Adipose tissue (tissue), 3 donors: ENCODE measurements around the gene RAB7B. TPM values are rescaled to one million over a fixed set of nuclear protein-coding genes. Genes with fewer than 3 reads are reported as not detected.

Source experiments
- H3K27ac ChIP-seq: one replicate; pipeline ENCODE4 v1.5.1; 2013; ENCODE audit warnings: low read depth, low read length
- WGBS, 3 donors: extraction: QIAGEN DNeasy Blood & Tissue Kit; methylation state at CpG; one replicate each; pipeline ENCODE4 v1.1.7; 2013; 5-methylcytosine and 5-hydroxymethylcytosine counted together
- polyA plus RNA-seq, 3 donors: library from polyadenylated mRNA; stranded (reverse); fragments of 200-250 nt; gene quantifications; one replicate each; pipeline ENCODE4 v1.2.3, GENCODE V29; 2013
- donor health status: healthy with polysubstance abuse.
- donor health status: Bipolar disorder and iron deficiency.
- donor health status: healthy.

The RAB7B gene
- polyA plus RNA-seq, 3 donors: 0.54 to 6.4 (median 5.5) TPM

GRCh38 chr1:205942631-205943159 lies 60.5 kb downstream of the RAB7B start:
- 74 to 83% (median 82%) methylated on average over 12 of the region's 12 CpGs for WGBS, 3 donors
- H3K27ac ChIP-seq: no peak overlapping the region

- H3K27ac ChIP-seq: no peak overlapping the region
- WGBS, 3 donors: 31 to 63% (median 58%) methylated on average over 5 of the region's 5 CpGs
These were observed 62.5 kb downstream of the RAB7B start for GRCh38 chr1:205940710-205941109.

- WGBS, 3 donors: 46 to 48% (median 48%) methylated on average over 7 of the region's 7 CpGs
- no peak overlapping the region for H3K27ac ChIP-seq
These were observed 63.4 kb downstream of the RAB7B start for GRCh38 chr1:205939690-205940330.

GRCh38 chr1:205938682-205939081 lies 64.5 kb downstream of the RAB7B start:
- H3K27ac ChIP-seq: no peak overlapping the region
- WGBS, 3 donors: 100% methylated on average over 1 of the region's 1 CpG

- 81 to 88% (median 86%) methylated on average over 7 of the region's 7 CpGs for WGBS, 3 donors
These were observed 66.2 kb downstream of the RAB7B start for GRCh38 chr1:205936846-205937586.

DNA sequence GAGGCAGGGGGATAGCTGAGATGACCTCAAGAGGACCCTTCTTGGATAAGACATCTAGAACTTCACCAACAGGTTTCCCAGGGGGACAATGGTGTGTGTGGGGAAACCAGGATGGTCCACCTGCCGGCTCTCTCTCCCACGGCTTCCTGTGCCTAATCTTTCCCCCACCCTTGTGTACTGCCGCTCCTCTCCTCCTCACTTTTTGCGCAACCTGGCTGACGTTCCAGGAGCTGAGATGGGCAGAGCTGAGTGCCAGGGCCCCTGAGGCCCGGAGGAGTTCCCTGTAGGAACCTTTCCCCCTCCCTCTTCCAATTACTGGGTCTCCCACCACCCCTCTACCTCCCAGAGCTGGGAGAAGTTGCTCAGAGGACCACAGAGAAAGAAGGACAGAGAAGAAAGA lies 66.9 kb downstream of the RAB7B start:
- no peak overlapping the region for H3K27ac ChIP-seq
- WGBS, 3 donors: 60 to 88% (median 67%) methylated on average over 6 of the region's 6 CpGs

More at GRCh38 chr1:205936846-205937586, 66.2 kb downstream of the RAB7B start:
- H3K27ac ChIP-seq: no peak overlapping the region

GRCh38 chr1:205935869-205936268 lies 67.3 kb downstream of the RAB7B start:
- H3K27ac ChIP-seq: no peak overlapping the region
- 78 to 94% (median 91%) methylated on average over 8 of the region's 8 CpGs for WGBS, 3 donors

DNA sequence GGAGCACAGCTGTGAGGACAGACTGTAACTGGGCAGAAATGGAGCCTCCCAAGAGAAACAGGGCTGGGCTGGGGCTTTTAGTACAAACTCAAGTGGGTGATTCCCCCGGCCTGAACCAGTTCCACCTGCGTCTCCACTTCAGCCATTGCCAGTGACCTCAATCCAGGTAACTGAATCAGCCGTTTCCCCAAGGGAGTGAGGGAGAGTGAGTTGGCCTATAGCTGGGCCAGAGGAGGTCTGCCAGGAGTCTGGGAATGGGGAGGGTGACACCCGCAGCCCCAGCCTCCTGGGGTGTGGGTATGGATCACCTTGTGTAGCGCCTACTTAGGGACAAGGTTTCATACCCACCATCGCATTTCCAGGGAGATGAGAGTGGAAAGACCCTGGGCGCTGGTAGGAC lies 68.4 kb downstream of the RAB7B start:
- no peak overlapping the region for H3K27ac ChIP-seq
- 79 to 96% (median 86%) methylated on average over 7 of the region's 7 CpGs for WGBS, 3 donors

- no peak overlapping the region for H3K27ac ChIP-seq
- WGBS, 3 donors: 50 to 52% (median 52%) methylated on average over 7 of the region's 7 CpGs
These were observed 69.2 kb downstream of the RAB7B start for GRCh38 chr1:205933671-205934618.

- 75 to 93% (median 78%) methylated on average over 6 of the region's 6 CpGs for WGBS, 3 donors
- no peak overlapping the region for H3K27ac ChIP-seq
These were observed 70.4 kb downstream of the RAB7B start for GRCh38 chr1:205932776-205933175.

GRCh38 chr1:205930799-205931281 lies 72.4 kb downstream of the RAB7B start:
- no peak overlapping the region for H3K27ac ChIP-seq
- WGBS, 3 donors: 28 to 55% (median 44%) methylated on average over 4 of the region's 4 CpGs

- 91 to 95% (median 95%) methylated on average over 1 of the region's 1 CpG for WGBS, 3 donors
These were observed 73.0 kb downstream of the RAB7B start for GRCh38 chr1:205930195-205930577.

GRCh38 chr1:205929496-205930194 lies 73.5 kb downstream of the RAB7B start:
- H3K27ac ChIP-seq: no peak overlapping the region
- WGBS, 3 donors: 87 to 95% (median 91%) methylated on average over 19 of the region's 19 CpGs

More at GRCh38 chr1:205930195-205930577, 73.0 kb downstream of the RAB7B start:
- H3K27ac ChIP-seq: no peak overlapping the region

DNA sequence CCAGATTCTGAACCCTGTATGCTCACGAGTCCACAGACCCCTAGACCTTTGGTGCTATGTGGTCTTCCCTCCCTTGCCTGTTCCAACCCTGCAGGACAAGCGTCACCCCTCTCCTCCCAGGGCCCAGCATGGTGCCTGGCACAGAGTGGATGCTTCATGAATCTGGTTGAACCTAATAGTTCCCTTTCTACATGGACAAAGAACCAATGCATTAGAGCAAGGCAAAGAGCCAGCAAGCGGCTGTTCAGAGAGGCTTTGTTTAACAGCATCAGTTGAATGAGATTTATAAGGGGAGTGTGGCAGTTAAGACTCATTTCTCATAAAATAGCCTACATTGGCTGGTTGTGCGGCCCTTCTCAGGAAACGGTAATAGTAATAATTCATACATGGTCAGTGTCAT lies 74.9 kb downstream of the RAB7B start:
- WGBS, 3 donors: 88 to 93% (median 91%) methylated on average over 5 of the region's 5 CpGs

DNA sequence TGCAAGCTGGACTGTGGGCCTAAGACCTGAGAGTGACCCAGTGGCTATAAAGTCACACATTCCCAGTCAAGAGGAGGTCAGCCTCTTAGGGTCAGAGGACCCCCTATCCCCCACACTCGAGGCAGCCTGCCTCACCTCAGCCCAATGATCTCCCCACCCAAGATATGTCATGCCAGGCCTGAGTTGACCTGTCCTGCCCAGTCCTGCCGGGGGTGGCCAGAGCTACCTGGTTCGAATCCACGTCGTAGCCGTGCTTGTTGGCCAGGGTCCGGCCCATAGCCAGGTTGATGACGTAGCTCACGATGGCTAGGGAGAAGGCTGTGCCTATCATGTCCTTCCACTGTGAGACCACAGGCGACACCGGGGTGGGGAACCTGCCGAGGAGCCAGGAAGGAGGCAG lies 75.5 kb downstream of the RAB7B start:
- WGBS, 3 donors: 95 to 98% (median 96%) methylated on average over 12 of the region's 12 CpGs
- H3K27ac ChIP-seq: no peak overlapping the region

More for the DNA sequence above, 74.9 kb downstream of the RAB7B start:
- H3K27ac ChIP-seq: no peak overlapping the region

- no peak overlapping the region for H3K27ac ChIP-seq
- 96 to 99% (median 96%) methylated on average over 6 of the region's 6 CpGs for WGBS, 3 donors
These were observed 75.9 kb downstream of the RAB7B start for GRCh38 chr1:205927247-205927646.
